ENCODE measurements around the gene OTOF.

OTOF gene

DNA sequence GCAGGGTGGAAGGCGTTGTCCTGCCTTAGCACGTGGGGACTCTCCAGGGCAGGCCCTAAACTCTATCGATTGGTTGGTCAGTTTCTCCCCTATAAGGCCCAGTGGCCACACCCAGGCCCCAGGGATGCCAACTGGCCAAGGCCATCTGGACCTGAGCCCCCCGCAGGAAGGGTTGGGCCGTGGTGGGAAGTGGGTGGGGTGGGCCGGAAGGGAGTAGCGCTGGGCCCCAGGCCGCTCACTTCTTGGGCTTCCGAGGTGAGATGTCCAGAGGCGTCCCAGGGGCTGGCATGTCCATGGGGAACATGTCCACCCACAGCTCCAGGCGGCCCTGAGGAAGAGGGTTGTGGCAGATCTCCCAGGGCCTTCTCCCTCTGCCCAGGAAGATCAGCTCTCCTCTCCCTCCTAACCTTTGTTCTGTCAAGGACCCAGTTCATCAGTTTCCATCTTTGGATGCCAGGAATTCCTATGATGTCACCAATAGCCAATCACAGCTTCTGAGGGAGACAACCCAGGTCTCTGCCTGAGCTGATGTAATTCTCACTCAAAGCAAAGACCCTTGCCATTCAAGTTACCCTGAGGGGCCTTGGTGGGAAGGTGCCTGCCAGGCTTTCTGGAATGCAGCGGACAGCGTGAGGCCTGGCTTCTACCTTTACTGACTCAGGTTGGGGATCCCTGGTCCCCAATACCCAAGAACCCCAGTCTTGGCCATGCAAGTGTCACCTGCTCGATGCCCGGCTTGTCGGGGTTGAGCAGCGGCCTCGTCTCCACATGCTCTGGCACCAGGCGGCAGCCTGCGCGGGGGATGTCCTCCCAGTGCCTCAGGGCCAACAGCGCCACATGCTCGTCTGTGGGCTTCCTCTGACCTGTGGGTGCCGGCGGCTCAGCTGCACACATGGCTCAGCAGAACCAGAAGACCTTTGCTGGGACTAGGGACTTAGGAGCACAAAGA lies 14.4 kb downstream of the OTOF start:
- no peak for ATAC-seq

GRCh38 chr2:26462511-26463243 lies 15.2 kb downstream of the OTOF start:
- ATAC-seq = no peak

DNA sequence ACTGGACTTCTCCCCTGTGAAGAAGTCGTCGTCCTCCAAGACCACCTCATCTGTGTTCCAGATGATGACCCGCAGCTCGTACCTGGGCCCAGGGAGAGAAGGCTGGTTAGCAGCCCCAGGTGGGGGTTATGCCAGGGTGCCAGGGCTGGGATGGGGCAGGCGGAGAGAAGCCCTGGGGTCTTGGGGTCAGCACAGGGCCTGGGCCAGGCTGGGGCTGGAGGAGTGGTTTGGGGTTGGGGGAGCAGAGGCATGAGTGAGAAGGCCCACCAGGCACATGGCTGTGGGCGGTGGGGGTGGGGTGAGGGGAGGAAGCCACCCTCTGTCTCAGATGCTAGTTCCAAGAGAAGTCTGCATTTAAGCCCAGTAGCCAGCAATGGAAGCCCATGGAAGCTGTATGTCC lies 15.8 kb downstream of the OTOF start:
- no peak for ATAC-seq

DNA sequence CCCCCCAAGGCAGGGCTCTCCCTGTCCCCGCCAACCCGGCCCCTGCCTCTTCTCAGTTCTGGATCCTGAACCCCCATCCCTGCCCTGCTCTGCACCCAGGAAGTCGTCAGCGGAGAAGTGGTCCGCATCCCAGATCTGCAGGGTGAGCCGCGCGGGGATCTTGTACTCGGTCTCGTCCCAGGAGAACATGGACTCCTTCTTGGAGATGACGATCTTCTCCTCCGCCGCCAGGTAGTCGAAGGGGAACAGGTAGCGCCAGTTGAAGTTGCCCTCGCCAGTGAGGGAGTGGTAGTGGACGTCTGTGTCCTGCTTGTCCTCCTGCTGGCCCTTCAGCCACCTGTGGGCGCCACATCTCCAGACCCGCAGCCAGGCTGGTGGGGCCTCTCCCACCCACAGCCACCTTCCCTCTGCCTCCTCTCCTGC lies 16.3 kb downstream of the OTOF start:
- ATAC-seq = no peak

DNA sequence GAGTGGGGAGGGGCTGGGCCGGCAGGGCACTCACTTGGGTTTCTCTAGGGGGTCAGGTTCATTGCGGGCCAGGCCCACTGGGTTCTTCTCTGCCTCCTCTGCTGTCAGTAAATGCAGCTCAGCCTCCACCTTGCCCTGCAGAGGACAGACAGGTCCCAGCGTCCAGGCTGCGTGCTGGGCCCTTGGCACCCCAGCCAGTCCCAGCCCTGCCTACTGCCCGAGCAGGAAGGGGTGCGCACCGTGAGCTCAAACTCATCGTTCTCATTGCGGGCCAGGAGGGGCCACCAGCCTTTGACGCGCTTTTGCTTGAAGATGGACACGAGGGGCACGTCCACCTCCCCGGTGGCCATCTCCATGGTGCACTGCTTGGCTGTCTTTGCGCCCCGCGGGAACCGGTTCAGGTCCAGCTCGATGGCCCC lies 17.3 kb downstream of the OTOF start:
- ATAC-seq = no peak

GRCh38 chr2:26459991-26460612 lies 17.8 kb downstream of the OTOF start:
- ATAC-seq = no peak

- ATAC-seq = no peak
Observed at GRCh38 chr2:26458365-26459042, 19.4 kb downstream of the OTOF start.

DNA sequence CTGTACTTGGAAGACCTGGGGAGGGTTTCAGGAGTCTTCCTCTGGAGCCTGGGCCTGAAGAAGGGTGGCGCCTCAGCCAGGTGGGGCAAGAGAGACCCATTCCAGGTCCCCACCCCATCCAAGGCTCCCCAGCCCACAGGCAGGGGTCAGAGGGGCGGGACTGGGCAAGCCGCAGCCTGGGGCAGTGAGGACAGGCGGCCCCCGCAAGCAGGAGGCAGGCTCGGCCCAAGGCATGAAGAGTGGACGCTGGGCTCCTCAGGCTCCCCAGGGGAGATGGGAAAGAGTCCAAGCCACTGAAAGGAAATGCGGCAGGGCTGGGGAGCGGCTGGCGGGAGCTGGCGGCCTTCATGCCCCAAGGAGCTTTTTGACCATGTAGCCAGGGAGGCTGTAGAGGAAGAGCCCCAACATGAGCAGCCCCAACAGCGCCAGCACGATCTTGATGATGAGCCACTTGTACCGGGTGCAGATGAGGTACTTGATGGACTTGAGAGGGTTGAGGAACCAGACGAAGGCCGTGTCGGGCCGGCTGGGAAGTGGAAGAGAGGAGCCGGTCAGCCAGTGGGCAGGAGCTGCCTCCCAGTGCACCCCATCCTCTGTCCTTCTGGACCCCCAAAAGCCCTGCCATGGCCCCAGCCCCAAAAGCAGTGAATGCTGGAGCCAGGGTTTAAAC lies 20.1 kb downstream of the OTOF start:
- ATAC-seq = no peak

- no peak for ATAC-seq
Observed at GRCh38 chr2:26457251-26457666, 20.7 kb downstream of the OTOF start.

- no peak for ATAC-seq
Observed at GRCh38 chr2:26456440-26457250, 21.3 kb downstream of the OTOF start.

DNA sequence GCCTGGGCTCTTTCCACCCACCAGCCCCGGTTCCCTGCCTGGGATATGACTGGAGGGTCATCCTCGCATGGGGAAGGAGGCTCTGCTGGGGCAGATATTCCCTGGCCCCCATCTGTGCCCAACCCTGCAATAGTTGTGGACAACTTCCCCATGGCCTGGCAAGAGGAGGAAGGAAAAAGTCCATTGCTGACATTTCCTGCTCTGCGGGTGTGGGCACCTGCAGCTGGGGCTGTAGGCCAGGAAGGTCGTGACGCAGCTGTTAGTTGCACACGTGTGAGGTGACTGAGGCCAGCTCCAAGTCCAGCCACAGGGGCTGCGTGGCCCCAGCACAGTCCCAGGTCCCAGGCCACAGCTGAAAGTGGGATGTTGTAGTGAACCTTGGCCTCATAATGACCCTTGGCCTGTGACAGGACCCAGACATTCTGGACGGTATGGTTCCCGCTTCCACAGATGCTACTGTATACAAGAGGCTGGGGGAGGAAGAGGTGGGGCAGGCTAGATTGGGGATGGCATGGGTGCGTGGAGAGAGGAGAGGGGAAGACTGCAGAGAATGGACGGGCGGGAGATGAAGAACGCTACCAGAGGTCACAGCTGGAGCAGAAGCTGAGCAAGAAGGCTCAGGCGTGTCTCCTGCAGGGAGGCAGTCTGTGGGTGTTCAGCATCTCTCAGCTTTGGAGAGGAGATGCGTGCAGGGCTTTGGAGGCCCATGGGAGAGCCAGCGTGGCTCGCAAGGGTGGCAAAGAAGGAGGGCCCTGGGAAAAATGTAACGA lies 22.1 kb downstream of the OTOF start:
- no peak for ATAC-seq

DNA sequence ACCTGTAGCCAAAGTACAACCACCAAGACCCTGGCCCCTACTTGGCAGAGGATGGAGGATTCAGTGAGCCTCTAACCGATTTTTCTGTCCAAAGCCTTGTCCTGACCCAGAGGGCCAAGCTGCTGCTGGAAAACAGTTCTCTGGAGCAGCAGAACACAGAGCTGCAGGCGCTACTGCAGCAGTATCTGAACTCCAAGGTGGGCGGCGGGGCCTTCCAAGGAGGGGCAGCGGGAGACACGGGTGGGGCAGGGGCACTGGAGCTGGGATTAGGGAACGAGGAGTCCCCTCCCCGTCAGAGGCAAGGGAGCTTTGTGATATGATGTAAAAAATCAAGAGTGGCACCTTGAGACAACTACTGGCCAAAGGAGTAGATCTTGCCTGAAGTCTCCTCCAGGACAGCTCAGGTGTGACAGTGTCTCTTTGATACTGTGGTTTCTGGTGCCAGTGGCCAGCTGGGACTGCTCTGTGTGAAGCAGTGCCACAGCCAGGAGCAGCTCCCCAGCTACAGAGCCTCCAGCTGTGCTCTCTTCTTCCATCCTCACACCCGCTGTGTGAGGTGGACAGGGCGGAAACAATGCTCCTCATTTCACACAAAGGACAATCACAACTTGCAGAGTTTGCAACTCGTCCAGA lies 22.8 kb downstream of the OTOF start:
- no peak for ATAC-seq

DNA sequence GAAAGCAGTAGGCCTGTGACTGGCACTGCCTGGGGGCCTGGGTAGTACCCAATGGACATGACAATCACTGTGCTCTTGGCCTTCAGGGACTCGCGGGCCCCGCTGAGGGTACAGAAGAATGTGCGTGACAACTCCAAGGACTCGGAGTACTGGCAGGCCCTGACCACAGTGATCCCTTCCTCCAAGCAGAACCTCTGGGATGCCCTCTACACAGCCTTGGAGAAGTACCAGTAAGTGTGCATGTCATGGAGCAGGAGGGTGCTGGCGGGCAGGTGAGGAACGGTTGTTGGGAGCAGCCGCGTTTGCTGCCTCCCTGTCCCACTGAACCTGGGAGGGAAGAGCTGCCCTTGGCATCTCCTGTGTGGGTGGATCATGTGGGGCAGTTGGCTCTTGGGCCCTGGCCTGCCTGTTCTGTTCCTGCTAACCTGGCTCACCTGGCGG lies 23.3 kb downstream of the OTOF start:
- ATAC-seq = no peak

- no peak for ATAC-seq
Observed at GRCh38 chr2:26453421-26454329, 24.2 kb downstream of the OTOF start.

GRCh38 chr2:26451700-26452099 lies 26.2 kb downstream of the OTOF start:
- ATAC-seq = no peak

- no peak for ATAC-seq
Observed at GRCh38 chr2:26450031-26450635, 27.8 kb downstream of the OTOF start.

DNA sequence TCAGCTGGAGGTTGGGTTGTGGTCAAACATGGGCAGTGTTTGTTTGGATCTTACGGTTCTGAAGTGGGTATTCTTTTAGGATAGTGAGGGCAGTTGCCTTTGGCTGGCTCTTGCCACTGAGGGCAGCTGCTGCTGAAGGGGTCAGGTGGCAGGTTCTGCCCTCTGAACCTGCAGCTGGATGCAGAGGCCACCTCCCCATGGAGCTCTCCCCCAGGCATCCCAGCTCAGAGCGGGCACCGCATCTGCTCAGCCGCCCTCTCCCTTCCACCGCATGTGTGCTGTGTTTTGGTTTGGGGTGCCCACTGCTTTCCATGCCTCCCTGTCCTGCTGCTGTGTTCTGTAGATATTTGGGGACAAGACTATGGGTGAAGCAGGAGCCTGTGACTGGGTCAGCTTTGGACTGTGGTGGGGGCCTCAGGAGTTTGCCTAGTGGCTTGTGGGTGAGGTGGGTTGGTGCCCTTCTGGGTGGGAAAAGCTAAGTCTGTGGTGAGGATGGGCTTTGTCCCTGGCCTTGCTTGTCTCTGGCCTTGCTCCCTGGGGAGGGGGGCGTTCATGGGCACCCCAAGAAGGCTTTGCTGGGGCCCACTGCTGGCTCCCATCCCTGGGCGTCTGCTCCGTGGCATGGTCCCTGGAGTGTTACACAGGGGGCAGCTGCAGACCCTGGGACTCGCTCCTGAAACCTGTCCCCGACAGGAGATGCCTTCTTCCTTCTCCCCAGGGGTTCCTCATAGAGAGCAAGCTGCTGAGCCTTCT lies 28.5 kb downstream of the OTOF start:
- ATAC-seq = no peak

DNA sequence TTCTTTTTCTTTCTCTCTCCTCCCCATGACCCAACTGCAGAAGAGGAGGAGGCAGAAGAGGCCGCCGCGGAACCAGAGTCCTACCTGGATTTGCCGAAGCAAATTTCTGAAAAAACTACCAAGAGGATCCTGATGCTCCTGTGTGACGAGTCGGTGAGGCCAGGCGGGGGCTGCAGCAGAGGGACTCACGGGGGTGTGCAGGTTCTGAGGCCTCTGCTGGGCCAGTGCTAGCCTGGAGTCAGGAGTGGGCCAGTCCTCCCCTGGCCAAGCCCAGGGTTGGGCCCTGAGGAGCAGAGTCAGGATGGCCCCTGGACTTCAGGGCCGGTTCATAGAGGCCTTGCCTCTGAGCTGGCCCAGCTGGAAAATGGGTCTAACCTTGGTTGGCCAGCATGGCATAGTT lies 29.3 kb downstream of the OTOF start:
- no peak for ATAC-seq
